Measurements from ENCODE around the gene CELA1.
A peak's percentile ranks its signal among the peaks of the same experiment; 100 is the strongest.

CELA1 gene

GRCh38 chr12:51346581-51346980 is at the start of gene CELA1:
CELA1 (minus strand) TSS chr12:51346679; CDS start chr12:51346638, 41 bp downstream.
- no peaks in the 10 kb centered on the region for H3K27me3 ChIP-seq (ENCODE audit: insufficient read depth, low read depth)
- H3K4me1 ChIP-seq (ENCODE audit: low read depth, poor library complexity, severe bottlenecking): peaks cover 2% of the 10 kb centered on the region
- TF ChIP-seq CTCF (conservative IDR thresholded peaks at IDR 0.05; ENCODE audit: low read depth, low read length): no peak
- H3K36me3 ChIP-seq (ENCODE audit: insufficient read depth): no peaks in the 10 kb centered on the region
- H3K4me2 ChIP-seq: no peak within 1 kb of the TSS
- H2AFZ ChIP-seq (ENCODE audit: low read depth): no peak within 1 kb of the TSS
- H3K27ac ChIP-seq: no peak within 1 kb of the TSS
- no peaks in the 10 kb centered on the region for H4K20me1 ChIP-seq (ENCODE audit: insufficient read depth)
- no peak within 1 kb of the TSS for H3K9ac ChIP-seq
- H3K79me2 ChIP-seq (ENCODE audit: insufficient read depth, low read depth): no peaks in the 10 kb centered on the region
- no peak within 1 kb of the TSS for H3K4me3 ChIP-seq (IDR thresholded peaks at IDR 0.05; ENCODE audit: insufficient read depth, low read depth, low read length)

GRCh38 chr12:51395283-51396230 is 49.1 kb upstream of the CELA1 start:
- no peak overlapping the region for H3K4me2 ChIP-seq
- peaks cover 18% of the 10 kb centered on the region for H3K4me1 ChIP-seq (ENCODE audit: low read depth, poor library complexity, severe bottlenecking)
- H3K79me2 ChIP-seq (ENCODE audit: insufficient read depth, low read depth): no peaks in the 10 kb centered on the region
- no peak overlapping the region for H2AFZ ChIP-seq (ENCODE audit: low read depth)
- no peak for TF ChIP-seq CTCF (conservative IDR thresholded peaks at IDR 0.05; ENCODE audit: low read depth, low read length)
- no peak overlapping the region for H3K9ac ChIP-seq
- peaks cover 3% of the 10 kb centered on the region; the same call in 1 of the 2 replicates for H3K27me3 ChIP-seq (ENCODE audit: insufficient read depth, low read depth)
- no peak overlapping the region for H3K4me3 ChIP-seq (IDR thresholded peaks at IDR 0.05; ENCODE audit: insufficient read depth, low read depth, low read length)
- no peaks in the 10 kb centered on the region for H3K36me3 ChIP-seq (ENCODE audit: insufficient read depth)
- H3K27ac ChIP-seq: no peak overlapping the region
- no peaks in the 10 kb centered on the region for H4K20me1 ChIP-seq (ENCODE audit: insufficient read depth)

- H3K36me3 ChIP-seq (ENCODE audit: insufficient read depth): no peaks in the 10 kb centered on the region
- no peak overlapping the region for H3K4me2 ChIP-seq
- H3K4me1 ChIP-seq (ENCODE audit: low read depth, poor library complexity, severe bottlenecking): peaks cover 18% of the 10 kb centered on the region
- no peak for TF ChIP-seq CTCF (conservative IDR thresholded peaks at IDR 0.05; ENCODE audit: low read depth, low read length)
- peaks cover 3% of the 10 kb centered on the region; the same call in 1 of the 2 replicates for H3K27me3 ChIP-seq (ENCODE audit: insufficient read depth, low read depth)
- no peaks in the 10 kb centered on the region for H3K79me2 ChIP-seq (ENCODE audit: insufficient read depth, low read depth)
- no peaks in the 10 kb centered on the region for H4K20me1 ChIP-seq (ENCODE audit: insufficient read depth)
- no peak overlapping the region for H3K9ac ChIP-seq
- H3K4me3 ChIP-seq (IDR thresholded peaks at IDR 0.05; ENCODE audit: insufficient read depth, low read depth, low read length): no peak overlapping the region
- no peak overlapping the region for H2AFZ ChIP-seq (ENCODE audit: low read depth)
- H3K27ac ChIP-seq: no peak overlapping the region
These were observed 47.4 kb upstream of the CELA1 start for GRCh38 chr12:51393676-51394545.

GRCh38 chr12:51392556-51393237 is 46.2 kb upstream of the CELA1 start:
- Histone ChIP-seq H4K20me1 (ENCODE audit: insufficient read depth) (no peaks in the 10 kb centered on the region), H3K27me3 (ENCODE audit: insufficient read depth, low read depth) (peaks cover 3% of the 10 kb centered on the region; the same call in 1 of the 2 replicates), H3K79me2 (ENCODE audit: insufficient read depth, low read depth) (no peaks in the 10 kb centered on the region), H3K9ac (no peak overlapping the region), H3K36me3 (ENCODE audit: insufficient read depth) (no peaks in the 10 kb centered on the region), H3K4me1 (ENCODE audit: low read depth, poor library complexity, severe bottlenecking) (peaks cover 18% of the 10 kb centered on the region), H2AFZ (ENCODE audit: low read depth) (peak overlapping the region; percentile 99; the same call in 1 of the 2 replicates), H3K4me3 (IDR thresholded peaks at IDR 0.05; ENCODE audit: insufficient read depth, low read depth, low read length) (no peak overlapping the region), H3K4me2 (peak overlapping the region; percentile 100), H3K27ac (no peak overlapping the region)
- TF ChIP-seq CTCF (conservative IDR thresholded peaks at IDR 0.05; ENCODE audit: low read depth, low read length): no peak

Measured in KMS-11 (cell line).